DOHH2 (cell line): Measurements from ENCODE around the gene ENTPD8.

Experiments
- EZH2phosphoT487 ChIP-seq: fragments of 200-600 bp; sonication (generic); IDR thresholded peaks from 2 replicates; pipeline ENCODE4 v1.6.1; 2017; ENCODE audit warnings: borderline replicate concordance, mild to moderate bottlenecking, antibody characterized with exemption, low read length, moderate library complexity, mixed read lengths
- TF ChIP-seq, protein P1 (sequence below): fragments of 200-600 bp; sonication (generic); IDR thresholded peaks from one replicate; pipeline ENCODE4 v1.5.1; 2014; ENCODE audit warnings: antibody characterized with exemption, mild to moderate bottlenecking, low read depth, low read length; ENCODE audit not compliant: poor library complexity, severe bottlenecking

DNA sequence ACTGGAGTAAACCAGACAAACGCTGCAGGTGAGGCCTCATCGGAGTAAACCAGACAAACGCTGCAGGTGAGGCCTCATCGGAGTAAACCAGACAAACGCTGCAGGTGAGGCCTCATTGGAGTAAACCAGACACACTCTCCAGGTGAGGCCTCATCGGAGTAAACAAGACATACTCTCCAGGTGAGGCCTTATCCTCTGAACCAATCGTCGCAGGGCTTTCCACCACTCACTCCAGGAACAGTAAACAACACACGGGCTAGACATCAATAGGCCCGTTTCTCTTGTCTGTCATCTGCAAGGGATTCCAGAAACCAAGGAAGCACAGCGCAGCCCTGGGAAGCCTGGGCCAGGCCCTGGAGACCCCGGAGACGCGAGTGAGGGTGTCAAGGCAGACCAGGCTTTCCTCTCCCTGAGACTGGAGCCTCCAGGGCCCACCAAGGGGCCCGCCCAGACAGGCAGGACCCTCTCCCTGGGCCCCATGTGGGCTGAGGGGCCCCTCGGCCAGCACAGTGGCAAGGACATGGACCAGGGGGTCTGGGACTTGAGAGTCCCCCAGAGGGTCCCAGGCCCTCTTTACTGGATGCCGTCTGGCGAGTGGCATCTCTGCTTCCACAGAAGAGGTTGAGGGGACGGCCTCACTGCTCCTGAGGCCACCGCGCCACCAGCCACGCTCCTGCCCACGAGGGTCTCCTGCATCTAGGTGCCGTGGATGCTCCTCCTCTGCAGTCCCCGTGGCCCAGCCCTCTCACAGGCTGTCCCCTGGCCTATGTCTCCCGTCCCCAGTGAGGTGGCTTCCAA, 44.4 kb upstream of the ENTPD8 start:
- TF ChIP-seq, protein P1, sequence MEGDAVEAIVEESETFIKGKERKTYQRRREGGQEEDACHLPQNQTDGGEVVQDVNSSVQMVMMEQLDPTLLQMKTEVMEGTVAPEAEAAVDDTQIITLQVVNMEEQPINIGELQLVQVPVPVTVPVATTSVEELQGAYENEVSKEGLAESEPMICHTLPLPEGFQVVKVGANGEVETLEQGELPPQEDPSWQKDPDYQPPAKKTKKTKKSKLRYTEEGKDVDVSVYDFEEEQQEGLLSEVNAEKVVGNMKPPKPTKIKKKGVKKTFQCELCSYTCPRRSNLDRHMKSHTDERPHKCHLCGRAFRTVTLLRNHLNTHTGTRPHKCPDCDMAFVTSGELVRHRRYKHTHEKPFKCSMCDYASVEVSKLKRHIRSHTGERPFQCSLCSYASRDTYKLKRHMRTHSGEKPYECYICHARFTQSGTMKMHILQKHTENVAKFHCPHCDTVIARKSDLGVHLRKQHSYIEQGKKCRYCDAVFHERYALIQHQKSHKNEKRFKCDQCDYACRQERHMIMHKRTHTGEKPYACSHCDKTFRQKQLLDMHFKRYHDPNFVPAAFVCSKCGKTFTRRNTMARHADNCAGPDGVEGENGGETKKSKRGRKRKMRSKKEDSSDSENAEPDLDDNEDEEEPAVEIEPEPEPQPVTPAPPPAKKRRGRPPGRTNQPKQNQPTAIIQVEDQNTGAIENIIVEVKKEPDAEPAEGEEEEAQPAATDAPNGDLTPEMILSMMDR: no peak
- no peak for TF ChIP-seq EZH2phosphoT487
